GM12872 (cell line): ENCODE data around the gene NLGN3.

Experiments
- CTCF ChIP-seq: IDR thresholded peaks from 3 replicates; pipeline ENCODE4 v1.5.1; 2011; ENCODE audit warnings: low read depth, mild to moderate bottlenecking, low read length, moderate library complexity; ENCODE audit not compliant: insufficient read depth

Gene NLGN3

DNA sequence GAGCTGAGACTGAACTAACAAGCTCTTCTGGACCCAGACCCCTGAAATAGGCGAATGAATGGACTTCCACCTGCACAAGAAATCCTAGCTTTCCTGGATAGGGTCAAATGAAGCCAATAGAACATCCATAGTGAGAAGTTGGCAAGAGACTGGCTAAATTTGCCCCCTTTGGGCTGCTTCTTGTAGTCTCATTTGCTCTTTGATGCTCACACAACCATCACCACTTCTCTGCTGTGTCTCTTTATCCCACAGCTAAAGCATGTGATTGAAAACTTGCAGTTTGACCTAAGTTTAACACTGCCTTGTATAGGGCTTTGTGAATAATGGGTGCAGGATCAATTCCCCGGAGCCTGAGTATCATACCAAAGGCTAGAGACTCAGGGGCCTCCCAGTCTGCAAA, 38.2 kb downstream of the NLGN3 start:
- no peak for TF ChIP-seq CTCF

DNA sequence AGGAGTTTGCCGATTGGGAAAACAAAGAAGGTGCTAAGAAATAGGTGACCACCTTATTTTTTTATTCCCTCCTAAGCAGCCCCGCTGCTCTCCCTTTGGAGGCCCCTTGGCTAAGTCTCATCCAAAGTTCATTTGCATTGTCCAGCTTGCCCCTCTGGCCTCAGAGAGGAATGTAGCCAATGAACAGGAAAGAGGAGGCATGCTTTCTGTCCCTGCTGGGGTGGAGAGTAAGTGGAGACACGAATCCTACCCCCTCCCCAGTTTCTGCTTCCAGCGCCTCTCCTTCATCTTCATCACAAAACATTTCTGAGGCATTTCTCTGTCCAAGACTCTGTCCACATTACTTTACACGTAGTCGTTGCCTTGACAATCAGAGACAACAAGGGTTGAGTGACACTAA, 38.7 kb downstream of the NLGN3 start:
- TF ChIP-seq CTCF = no peak

DNA sequence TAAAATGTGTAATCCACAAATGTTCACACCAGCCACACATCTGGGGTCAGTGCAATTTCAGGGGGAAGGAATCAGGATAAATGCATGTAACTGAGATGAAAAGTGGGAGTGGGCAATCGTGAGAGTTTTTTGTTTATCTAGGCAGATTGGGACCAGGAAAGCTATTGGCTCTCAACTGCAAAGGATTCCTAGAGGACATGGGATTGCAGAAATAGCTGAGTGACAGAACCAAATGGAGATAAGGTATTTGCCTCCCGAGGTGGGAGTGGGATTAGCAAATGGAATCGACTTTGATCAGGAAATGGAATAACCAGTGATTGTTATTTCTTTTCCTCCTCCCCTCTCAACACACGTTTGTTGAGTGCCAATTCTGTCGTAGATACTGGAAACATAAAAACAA, 39.5 kb downstream of the NLGN3 start:
- TF ChIP-seq CTCF = no peak

- no peak for TF ChIP-seq CTCF
Measured at GRCh38 chrX:71184803-71185495, 40.3 kb downstream of the NLGN3 start.

DNA sequence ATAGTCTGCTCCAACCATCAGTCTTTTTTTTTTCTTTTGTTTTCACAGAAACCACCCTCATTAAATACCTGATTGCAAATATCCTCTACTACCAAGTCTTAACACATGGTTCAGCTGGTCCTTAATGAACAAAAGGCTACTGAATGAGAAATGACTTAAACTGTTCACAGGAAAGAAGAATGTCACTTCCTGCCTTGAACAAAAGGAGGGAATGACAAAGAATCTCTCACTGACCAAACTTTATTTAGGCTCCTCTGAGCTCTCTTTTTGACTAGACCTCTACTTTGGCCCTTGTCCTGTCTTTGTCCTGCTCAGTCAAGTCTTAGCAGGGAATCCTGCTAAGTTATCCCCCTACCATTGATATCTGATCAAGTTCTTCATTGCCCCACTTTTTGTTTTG, 46.6 kb downstream of the NLGN3 start:
- TF ChIP-seq CTCF = no peak

- no peak for TF ChIP-seq CTCF
Measured at GRCh38 chrX:71195964-71196649, 51.5 kb downstream of the NLGN3 start.

DNA sequence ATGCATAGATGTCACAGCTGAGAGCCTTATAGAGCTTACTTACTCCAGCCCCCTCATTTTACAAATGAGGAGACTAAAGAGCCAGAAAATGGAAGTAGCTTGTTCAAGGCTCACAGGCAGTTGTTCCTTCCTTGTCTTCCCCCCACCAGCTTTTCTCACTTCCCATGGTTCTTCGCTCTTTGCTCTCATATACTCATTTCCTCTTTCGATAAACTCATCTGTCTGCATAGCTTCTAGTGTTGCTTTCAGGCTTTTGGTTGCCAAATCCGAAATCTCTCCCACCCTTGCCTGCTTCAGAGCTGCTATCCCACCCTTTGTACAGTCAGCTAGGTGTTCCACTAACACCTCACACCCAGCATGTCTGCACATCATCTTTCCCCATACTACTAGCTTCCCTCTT, 53.4 kb downstream of the NLGN3 start:
- TF ChIP-seq CTCF = no peak
